HG03095 (cell line): ENCODE measurements around the gene CDK13.

Experiments
- ATAC-seq: cut with Tn5 transposase; IDR thresholded peaks from one replicate; pipeline ENCODE4 v1.9.1; 2021; ENCODE audit warnings: moderate library complexity; ENCODE audit not compliant: unreplicated experiment

CDK13 gene

DNA sequence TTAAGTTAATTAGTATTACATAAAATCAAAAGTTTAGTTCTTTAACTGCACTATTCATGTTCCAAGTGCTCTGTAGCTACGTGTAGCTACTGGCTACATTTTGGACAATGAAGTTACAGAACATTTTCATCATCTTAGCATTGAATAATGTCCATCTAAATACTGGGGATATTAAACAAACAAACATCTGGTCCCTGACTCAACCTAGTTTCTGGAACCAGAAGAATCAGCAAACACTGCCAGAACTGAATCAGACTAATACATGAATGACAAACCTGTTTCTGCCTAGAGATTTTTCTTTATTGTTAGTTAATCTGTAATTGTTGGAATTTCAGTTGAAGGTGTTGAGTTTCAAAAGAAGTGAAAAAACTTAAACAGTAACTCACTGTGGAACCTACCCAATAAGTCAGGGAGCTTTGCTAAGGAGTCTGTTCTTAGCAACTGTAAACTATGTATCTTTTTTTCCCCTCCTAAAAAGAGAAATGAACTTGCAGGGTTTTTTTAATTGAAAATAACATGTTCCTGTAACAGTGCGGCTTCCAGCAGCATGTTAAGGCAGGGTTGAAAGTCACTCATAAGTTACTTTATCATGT is 58.3 kb downstream of the CDK13 start:
- no peak for ATAC-seq

DNA sequence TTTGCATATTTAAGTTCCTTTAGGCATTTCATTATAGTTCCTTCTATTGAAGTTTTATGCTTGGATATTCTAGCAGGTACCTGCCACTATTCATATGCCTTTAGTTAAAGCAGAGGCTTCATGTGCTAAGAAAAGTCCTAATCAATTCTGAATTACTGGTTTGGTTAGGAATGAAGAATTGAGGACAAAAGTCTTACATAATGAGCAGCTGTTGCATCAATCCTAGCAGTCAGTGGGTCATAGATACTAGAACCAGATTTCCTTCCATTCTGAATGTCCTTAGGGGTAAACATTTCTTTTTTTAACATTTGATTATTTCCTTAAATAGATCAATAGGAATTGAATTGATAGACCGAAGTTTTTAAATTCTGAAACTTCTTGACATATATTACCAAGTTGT is 59.2 kb downstream of the CDK13 start:
- ATAC-seq = no peak

DNA sequence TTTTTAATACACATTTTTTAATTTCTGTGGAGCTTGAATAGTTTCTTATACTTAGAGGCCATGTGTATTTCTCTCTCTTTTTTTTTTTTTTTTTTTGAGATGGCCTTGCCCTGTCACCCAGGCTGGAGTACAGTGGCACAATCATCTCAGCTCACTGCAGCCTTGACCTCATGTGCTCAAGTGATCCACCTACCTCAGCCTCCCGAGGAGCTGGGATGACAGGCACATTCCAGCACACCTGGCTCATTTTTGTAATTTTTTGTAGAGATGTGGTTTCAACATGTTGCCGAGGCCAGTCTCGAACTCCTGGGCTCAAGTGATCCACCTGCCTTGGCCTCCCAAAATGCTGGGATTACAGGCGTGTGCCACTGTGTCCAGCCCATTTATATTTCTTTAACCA is 64.3 kb downstream of the CDK13 start:
- ATAC-seq = no peak

DNA sequence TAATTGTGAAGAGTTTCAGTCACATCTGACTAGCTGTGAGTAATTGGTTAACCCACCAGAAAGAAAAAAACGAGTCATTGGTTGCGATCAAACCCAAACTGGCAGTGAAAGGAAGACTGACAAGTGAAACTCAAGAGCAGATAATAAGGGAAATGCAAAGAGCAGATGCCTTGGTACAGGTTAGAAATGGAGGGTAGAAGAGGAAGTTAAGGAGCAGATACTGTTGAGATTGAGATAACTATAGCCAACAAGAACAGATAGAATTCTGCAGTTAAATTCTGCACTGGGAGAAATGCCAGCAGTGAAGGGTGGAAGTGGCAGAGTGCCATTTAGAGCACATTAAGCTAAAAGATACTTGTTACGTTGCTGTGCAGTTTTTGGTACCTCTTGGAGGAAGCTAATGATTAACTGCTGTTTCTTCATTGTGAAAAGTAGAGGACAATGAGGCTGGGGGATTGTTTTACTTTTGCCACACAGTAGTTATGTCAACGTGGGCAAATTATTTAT is 65.8 kb downstream of the CDK13 start:
- ATAC-seq = peak; percentile 88

DNA sequence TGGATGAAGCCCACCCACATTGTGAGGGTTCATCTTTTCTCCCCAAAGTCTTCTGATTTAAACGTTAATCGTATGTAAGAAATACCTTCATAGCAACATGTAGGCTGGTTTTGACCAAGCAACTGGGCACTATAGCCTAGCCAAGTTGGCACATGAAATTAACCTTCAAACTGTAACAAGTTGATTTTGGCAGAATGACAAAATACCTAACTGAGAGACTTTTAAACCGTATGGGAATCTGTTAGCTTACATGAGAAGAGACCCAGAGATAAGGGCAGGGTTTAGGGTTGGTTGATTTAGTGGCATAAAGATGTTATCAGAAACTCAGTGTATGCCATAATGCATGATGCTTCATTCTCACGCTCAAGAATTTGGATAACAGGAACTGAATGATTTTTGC is 69.5 kb downstream of the CDK13 start:
- ATAC-seq = no peak

DNA sequence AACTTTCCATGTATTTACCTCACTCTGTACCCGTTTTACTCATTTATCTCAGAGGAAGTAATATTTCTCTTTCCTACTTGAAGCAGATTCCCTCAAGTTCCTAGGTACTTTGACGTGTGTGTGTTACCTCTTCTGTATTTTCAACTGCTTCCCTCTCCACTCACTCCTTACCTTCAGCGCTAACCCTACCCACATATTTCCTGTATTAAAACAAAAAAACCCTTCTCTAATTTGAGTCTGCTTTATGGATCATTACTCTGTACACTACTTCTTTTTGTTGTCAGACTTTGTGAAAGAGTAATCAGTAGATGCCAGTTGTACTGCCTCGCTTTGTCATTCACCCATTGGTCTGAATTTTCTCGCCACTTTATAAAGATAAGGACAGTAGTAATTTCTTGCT is 74.0 kb downstream of the CDK13 start:
- no peak for ATAC-seq

DNA sequence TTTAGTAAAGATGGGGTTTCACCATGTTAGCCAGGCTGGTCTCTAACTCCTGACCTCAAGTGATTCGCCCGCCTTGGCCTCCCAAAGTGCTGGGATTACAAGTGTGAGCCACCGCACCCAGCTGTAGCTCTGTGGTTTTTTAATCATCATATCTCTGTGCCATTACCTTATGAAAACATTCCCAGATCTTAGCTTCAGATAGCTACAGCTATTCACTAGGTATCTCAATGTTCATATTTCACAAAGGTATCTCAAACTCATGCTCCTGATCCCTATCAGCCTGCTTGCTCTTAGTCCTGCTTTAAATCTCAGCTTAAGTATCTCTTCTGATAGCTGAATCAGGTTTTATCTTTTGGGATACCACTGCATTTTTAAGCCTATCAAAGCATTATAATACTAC is 74.8 kb downstream of the CDK13 start:
- ATAC-seq = no peak

DNA sequence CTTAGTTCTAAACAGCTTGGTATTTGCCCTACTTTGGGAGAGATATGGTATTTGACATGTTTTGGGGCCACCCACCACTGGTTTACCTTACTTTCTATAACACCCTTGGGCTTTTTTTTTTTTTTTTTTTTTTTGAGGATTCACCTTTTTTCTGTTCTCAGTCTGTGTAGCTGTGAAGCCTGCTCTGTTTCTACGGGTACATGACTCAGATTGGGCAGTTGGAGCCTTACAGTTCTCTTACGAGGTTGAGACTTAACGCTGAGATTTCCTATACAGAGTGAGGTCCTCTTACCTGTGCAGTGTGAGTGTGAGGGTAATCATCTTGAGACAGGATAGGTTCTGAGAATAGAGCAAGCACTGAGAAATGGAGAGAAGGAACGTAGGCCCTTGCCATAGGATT is 77.5 kb downstream of the CDK13 start:
- no peak for ATAC-seq

DNA sequence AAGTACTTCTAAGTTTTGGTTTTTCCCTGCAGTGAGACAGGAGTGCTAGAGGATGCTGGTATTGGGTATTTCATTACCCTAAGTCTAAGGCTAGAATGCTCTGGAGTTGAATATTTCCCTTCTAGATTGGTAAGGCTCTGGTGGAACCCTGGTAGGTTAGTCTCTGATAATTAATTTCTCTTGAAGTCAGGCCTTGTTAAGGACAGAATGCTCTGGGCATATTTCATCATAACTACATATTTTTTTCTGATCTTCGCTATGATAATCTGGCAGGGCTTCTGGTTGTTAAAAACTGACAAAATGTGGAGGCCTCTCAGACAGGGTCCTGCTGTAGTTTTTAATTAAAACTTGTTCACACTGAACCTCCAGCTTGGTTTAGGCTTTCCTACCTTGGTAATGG is 83.8 kb downstream of the CDK13 start:
- no peak for ATAC-seq

DNA sequence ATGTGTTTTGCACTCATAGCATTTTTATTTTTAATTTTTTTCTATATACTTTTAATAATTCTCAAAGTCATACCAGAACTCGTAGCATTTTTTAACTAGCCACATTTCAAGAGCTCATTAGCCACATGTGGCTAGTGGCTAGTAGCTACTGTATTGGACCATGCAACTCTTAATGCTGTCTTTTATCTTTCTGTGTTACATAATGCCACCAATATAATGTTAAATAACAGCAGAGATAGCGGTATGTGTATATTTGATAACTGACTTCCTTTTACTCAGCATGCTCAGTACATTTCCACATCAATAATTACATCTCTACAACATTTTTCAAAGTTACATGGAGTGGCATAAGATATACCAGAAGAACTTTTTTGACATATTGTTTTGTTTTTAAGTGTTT is 91.4 kb downstream of the CDK13 start:
- no peak for ATAC-seq

DNA sequence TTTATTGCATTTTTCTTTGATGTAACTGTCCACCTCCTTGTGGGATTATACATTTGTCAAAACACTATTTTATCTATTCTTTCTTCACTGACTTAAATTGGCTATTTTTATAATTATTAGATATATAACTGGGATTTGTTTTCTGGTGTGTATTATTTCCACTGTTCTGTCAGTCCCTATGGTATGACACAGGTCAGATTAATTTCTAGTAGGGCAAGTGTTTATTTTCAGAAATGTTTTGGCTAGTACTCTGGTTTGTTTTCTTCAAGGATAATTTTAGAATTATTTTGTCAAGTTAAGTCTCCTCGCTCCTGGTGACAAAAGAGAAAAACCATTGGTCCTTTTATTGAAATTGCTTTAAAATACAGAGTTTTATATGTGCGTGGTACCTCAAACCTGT is 93.1 kb downstream of the CDK13 start:
- ATAC-seq = no peak

DNA sequence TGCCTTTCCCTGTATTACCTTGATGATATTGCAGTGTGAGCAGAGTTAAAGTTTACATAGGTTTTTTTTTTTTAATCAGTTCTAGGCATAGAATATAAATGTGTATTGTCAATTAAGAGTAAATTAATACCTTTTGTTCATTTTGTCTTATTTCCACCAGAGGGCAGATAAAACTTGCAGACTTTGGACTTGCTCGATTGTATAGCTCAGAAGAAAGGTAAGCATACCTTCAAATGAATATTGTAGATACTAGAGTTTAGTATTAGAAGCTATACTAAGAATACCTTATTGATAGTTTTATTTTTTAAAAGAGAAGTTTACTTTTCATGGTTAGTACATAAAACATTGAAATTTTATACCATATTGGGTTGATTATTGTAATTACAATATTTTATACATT is 97.6 kb downstream of the CDK13 start:
- no peak for ATAC-seq

DNA sequence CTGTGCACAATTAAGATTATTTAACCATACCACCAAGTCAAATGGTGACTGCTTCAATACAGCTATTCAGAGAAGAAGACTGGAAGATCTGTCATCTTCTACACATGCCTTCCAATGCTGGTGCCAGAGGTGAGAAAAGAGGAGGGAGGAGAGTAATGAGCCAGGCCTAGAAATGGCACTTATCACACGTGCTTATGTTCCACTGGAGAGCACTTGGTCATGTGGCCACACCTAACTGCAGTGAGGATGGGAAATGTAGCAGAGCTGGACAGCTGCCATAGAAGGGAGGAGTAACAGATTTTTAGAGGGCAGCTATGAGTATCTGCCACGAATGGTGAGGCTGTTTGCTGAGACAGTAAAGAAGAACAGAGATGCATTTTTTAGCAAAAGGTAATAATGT is 107.2 kb downstream of the CDK13 start:
- no peak for ATAC-seq

DNA sequence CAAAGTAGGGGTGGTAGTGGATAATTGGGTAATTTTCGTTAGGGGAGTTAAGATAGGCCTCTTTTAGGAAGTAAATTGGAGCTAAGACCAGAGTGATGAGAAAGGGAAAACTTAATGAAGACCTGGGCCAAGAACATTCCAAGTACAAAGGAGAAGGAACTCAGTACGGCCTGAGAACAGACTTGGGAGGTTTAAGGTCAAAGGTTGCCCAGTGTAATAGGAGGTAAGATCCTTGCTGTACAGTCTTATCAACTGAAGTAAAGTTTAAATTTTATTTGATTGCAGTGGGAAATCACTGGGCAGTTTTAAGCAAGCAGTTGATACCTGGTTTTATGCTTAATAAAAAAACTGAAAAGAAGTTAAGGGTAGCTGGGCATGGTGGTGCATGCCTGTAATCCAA is 108.0 kb downstream of the CDK13 start:
- ATAC-seq = no peak

DNA sequence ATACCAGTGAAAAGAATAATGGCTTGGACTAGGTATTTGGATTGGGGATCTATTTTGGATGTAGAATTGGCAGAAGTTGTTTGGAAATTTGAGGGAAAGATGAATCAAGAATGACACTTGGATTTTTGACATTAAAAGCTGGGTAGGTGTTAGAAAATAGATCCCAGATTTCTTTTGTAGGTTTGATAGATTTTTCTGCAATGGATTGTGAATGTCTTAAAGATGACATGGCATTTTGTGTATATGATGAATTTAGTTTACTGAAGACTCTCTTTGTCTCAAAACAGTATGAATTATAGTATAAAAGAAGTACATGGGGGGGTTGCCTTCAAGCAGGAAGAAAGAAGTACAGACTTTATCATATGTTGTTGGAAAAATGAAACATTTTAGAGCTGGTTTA is 108.6 kb downstream of the CDK13 start:
- no peak for ATAC-seq

DNA sequence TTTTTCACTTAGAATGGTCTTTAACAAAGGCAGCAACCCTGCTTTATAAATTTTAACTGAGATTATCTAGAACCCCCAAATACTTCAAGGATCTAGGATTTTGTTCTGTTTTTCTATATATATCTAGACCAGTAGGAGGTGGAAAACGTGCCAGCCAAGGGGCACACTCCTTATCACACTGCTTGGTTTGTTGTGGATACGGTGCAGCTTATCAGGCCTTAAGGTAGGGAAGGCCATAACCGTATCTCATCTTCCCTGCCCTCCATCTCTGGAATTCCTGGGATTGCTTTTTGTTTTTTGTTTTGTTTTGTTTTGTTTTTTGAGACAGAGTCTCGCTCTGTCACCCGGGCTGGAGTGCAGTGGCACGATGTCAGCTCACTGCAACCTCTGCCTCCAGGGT is 109.0 kb downstream of the CDK13 start:
- no peak for ATAC-seq

DNA sequence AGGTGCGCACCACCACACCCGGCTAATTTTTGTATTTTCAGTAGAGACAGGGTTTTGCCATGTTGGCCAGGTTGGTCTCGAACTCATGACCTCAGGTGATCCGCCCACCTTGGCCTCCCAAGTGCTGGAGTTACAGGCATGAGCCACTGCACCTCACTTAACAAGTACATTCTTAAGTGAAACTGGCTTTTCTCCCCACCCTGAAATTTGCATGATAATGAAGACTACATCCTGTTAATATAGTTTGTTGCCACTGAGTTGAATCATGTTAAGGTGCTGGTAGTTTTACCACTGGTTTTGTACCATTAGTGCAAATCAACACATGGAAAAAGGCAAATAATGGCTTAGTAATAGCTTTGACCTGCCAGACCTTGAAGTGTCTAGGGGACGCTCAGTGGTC is 122.2 kb downstream of the CDK13 start:
- ATAC-seq = no peak

DNA sequence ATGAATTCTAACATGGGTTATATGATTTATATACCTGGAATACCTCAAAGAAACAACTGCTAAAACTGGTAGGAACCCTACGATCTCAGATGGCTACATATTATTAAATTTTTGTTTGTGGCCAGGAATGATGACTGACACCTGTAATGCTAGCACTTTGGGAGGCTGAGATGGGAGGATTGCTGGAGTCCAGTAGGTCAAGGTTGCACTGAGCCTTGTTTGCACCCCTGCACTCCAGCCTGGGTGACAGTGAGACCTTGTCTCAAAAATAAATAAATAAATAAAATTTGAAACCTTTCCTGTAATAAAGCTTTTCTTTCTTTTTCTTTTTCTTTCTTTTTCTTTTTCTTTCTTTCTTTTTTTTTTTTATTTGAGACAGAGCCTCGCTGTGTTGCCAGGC is 123.2 kb downstream of the CDK13 start:
- ATAC-seq = no peak

DNA sequence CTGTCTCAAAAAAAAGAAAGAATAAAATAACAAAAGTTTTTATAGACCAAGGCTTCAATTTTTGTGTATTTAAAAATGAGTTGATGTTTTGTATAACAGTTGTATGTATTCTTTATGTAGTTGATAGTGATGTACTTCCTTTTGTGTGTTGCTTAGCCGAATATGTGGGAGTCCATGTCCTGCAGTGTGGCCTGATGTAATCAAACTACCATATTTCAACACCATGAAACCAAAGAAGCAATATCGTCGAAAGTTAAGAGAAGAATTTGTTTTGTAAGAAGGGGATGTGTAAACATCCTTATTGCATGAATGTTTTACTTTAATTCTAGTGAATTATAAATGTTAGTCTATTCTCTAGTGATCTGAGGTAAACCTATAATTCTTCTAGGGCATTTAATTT is 127.8 kb downstream of the CDK13 start:
- no peak for ATAC-seq

DNA sequence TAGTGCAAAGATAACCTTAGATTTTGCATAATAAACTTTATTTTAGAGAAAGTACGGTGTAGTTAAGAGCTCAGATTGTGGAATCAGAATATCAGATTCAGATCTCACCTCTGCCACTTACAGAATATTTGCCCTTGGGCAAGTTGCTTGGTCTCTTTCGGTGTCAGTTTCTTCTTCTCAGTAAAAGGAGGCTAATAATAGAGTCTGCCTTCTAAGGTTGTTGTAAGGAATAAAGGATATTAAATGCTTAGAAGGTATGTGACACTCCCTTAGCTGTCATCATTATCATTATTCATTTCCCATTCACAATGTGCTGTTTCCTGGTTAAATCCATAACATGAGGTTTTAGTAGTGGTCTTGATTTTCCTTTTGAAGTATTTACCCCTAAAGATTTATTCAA is 142.1 kb downstream of the CDK13 start:
- no peak for ATAC-seq

DNA sequence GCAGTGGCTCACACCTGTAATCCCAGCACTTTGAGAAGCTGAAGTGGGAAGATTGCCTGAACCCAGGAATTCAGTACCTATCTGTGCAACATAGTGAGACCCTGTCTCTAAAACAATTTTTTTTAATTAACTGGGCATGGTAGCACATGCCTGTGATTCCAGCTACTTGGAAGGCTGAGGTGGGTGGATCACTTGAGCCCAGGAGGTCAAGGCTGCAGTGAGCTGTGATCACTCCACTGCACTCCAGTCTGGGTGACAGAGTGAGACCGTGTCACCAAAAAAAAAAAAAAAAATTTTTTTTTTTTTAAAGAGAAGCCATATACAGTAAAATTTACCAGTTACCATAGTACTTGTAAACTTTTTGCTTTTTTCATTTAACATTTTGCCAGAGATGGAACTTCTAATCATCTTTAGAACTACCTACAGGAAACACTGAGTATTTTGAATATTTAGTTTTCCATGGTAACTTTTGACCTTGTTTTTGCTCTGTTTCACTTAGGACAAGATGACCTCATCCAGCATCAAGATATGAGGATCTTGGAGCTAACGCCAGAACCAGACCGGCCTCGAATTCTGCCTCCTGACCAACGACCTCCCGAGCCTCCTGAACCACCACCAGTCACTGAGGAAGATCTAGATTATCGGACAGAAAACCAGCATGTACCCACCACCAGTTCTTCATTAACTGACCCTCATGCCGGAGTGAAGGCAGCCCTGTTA is 143.7 kb downstream of the CDK13 start:
- no peak for ATAC-seq

DNA sequence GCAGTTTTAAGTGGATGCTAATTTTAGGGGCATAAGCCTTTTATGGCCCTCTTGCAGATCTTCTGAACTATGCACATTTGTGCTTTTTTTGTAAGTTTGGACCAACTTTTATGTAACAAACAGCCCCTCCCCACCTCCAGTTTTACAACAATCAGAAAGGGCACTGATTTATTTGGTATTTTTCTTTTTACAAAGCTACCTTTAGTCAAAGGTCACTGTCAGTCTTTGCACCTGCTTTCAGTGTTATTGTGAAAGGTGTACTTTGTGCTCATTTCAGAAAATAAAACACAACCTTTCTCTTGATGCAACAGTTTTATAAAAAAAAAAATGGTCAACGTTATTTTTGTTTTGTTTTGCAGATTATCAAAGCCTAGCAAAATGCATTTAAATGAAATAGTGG is 145.2 kb downstream of the CDK13 start:
- no peak for ATAC-seq
